Astrocyte of the cerebellum (primary cell): ENCODE results near the gene IFNA14.
A peak's percentile ranks its signal among the peaks of the same experiment; 100 is the strongest.
"Not testable (repeated sequence)": the region's sequence is repeated elsewhere in the genome, so short reads cannot be mapped to it uniquely, and the experiment has no call there.

Experiments
- DNase-seq: peaks from one replicate; pipeline ENCODE4 v3.0.0-alpha.2; 2011; ENCODE audit warnings: low read depth
- H3K4me3 ChIP-seq: 2 replicates; pipeline ENCODE4 v1.5.1; 2011; ENCODE audit warnings: mild to moderate bottlenecking, low read depth, low read length, moderate library complexity
- in situ Hi-C: cut with HindIII; loops from 2 replicates; pipeline ENCODE4 v1.10.0; 2017; ENCODE audit warnings: low sequenced_read_pairs
- TF ChIP-seq, protein P1 (sequence below): IDR thresholded peaks from 2 replicates; pipeline ENCODE4 v1.5.1; 2012; ENCODE audit warnings: low read length, low read depth, moderate library complexity, mild to moderate bottlenecking; ENCODE audit errors: missing control alignments

Gene IFNA14

DNA sequence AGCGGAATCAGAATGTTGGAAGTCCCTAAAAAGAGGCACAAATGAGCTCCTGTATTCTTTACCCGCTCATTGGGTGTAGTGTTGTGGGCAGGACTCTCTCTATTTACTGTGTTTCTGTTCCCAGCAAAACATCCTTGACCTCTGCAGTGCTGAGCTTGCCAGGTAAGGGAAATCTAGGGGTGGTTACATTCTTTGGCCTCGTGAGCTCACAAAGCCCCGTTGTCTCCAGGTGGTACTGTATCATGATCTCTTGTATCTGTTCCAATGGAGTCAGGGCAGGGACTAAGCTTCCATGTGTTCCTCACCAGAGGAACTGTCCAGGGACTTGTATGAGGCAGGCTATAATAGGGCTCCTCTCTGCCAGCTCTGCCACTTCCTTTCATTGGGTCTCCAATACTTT, 11.8 kb upstream of the IFNA14 start:
- no peak overlapping the region for H3K4me3 ChIP-seq
- in situ Hi-C loops: no loop called here
- TF ChIP-seq, protein P1, sequence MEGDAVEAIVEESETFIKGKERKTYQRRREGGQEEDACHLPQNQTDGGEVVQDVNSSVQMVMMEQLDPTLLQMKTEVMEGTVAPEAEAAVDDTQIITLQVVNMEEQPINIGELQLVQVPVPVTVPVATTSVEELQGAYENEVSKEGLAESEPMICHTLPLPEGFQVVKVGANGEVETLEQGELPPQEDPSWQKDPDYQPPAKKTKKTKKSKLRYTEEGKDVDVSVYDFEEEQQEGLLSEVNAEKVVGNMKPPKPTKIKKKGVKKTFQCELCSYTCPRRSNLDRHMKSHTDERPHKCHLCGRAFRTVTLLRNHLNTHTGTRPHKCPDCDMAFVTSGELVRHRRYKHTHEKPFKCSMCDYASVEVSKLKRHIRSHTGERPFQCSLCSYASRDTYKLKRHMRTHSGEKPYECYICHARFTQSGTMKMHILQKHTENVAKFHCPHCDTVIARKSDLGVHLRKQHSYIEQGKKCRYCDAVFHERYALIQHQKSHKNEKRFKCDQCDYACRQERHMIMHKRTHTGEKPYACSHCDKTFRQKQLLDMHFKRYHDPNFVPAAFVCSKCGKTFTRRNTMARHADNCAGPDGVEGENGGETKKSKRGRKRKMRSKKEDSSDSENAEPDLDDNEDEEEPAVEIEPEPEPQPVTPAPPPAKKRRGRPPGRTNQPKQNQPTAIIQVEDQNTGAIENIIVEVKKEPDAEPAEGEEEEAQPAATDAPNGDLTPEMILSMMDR: no peak
- no peak for DNase-seq

DNA sequence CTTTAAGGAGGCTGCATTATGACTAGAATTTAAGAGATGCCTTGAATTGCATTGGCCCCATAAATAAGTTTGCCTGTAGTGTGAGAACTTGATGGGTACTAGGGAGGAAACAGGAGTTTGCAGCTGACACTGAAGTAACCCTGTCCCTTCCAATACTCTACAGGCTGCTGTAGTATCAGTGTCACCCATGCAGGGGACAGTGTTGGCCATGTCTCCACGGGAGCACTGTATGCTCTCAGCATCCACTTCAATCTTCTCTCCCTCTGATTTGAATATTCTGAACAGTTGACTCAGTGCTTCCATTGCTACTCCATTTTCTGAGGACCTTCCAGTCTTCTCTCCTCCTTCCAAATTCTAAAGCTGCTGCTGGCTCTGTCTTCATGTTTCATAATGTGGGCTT, 11.4 kb upstream of the IFNA14 start:
- no peak overlapping the region for H3K4me3 ChIP-seq
- TF ChIP-seq, protein P1: no peak
- no peak for DNase-seq
- in situ Hi-C loops: no loop called here

GRCh38 chr9:21244836-21245235, 5.0 kb upstream of the IFNA14 start:
- DNase-seq: no peak
- H3K4me3 ChIP-seq: no peak overlapping the region
- in situ Hi-C loops: no loop called here
- TF ChIP-seq, protein P1: no peak

GRCh38 chr9:21236360-21236714, 3.5 kb downstream of the IFNA14 start:
- in situ Hi-C loops, DNase-seq: not testable (repeated sequence)

GRCh38 chr9:21235468-21236359, 4.1 kb downstream of the IFNA14 start:
- in situ Hi-C loops, H3K4me3 ChIP-seq: not testable (repeated sequence)
- TF ChIP-seq, protein P1: peak; percentile 65
- peak; percentile 9 for DNase-seq

More at GRCh38 chr9:21236360-21236714, 3.5 kb downstream of the IFNA14 start:
- H3K4me3 ChIP-seq: not testable (repeated sequence)

- DNase-seq: no peak
- in situ Hi-C loops: no loop called here
- TF ChIP-seq, protein P1: no peak
- H3K4me3 ChIP-seq: no peak overlapping the region
These were observed 5.6 kb downstream of the IFNA14 start for GRCh38 chr9:21234153-21234687.

- TF ChIP-seq, protein P1: no peak
- H3K4me3 ChIP-seq: no peak overlapping the region
- in situ Hi-C loops: no loop called here
- no peak for DNase-seq
These were observed 6.5 kb downstream of the IFNA14 start for GRCh38 chr9:21233258-21233657.
